AML-193 (cell line): ENCODE data around the gene NUTM2B.
"Not testable (repeated sequence)": the region's sequence is repeated elsewhere in the genome, so short reads cannot be mapped to it uniquely, and the experiment has no call there.

Source experiments
- DNase-seq, 2 experiments: peaks; one replicate each; lab custom pipeline; 2025; lab: John Stamatoyannopoulos, UW

The NUTM2B gene

DNA sequence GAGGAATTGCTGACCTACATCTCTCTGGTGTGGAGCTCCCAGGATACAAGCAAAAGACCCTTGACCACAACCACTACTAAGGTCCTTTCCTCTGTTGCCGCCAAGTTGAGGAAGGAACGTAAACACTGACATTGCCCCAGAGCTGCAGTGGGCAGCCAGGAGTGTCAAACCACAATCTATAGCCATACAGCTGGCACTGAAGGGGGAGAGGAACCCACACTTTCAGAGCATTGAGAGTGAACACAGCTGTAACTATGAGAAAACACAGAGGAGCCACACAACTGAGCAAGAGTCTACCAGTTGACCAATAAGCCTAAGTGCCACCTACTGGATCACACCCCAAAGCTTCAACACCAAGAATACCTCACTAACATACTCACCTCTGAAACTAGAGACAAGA is 45.5 kb downstream of the NUTM2B start:
- not testable (repeated sequence) for DNase-seq

DNA sequence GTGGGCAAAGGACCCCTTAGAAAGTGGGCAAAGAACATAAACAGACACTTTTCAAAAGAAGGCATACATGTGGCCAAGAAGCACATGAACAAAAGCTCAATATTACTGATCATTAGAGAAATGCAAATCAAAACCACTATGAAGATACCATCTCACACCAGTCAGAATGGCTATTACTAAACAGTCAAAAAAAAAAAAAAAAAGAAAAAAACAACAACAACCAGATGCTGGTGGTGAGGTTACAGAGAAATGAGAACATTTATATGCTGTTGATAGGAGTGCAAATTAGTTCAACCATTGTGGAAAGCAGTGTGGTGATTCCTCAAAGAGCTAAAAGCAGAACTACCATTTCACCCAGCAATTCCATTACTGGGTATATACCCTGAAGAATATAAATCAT is 50.6 kb downstream of the NUTM2B start:
- not testable (repeated sequence) for DNase-seq

DNA sequence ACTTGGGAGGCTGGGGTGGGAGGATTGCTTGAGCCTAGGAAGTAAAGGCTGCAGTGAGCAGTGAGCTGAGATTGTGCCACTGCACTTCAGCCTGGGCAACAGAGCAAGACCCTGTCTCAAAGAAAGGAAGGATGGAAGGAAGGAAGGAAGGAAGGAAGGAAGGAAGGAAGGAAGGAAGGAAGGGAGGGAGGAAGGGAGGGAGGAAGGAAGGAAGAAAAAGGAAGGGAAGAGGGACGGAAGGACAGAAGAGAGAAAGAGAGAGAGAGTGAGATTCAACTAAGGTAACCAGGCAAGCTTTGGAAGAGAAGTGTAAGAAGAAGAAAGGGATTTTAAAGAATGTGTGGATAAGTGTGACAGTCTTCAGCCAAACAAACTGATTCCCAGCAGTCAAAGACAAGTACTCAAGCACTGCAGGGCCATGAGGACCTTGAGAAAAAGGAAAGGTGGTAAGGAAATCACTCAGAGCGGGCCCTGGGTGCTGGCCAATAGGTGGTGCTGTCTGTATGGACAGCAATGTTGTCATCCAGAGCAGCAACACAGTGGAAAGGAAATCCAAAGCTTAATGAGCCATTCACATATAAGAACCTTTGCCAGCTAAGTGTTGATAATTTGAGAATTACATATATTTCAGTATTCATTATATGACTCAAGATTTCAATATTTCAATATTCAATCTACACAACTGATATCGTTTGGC is 55.4 kb downstream of the NUTM2B start:
- not testable (repeated sequence) for DNase-seq
